GM18505 (cell line): ENCODE results near the gene PAK2.

ENCODE experiments used
- ATAC-seq: cut with Tn5 transposase; IDR thresholded peaks from one replicate; pipeline ENCODE4 v1.9.1; 2021; ENCODE audit not compliant: unreplicated experiment
- POLR2A ChIP-seq: IDR thresholded peaks from 4 replicates; pipeline ENCODE4 v1.6.1; 2011; ENCODE audit warnings: borderline replicate concordance; ENCODE audit not compliant: insufficient read depth, insufficient read length; ENCODE audit errors: extremely low read depth

The PAK2 gene

GRCh38 chr3:196739671-196740480 lies at the start of gene PAK2:
TSS of gene PAK2 (plus strand) at chr3:196739857. CDS start at chr3:196782647, 42,790 bp downstream.
- peak; percentile 89 for ATAC-seq
- peak; percentile 78 for TF ChIP-seq POLR2A

- no peak for ATAC-seq
- TF ChIP-seq POLR2A, result no peak
These were observed 49.6 kb upstream of the PAK2 start for GRCh38 chr3:196689941-196690660.

GRCh38 chr3:196691386-196691785 lies 48.3 kb upstream of the PAK2 start:
- no peak for ATAC-seq
- no peak for TF ChIP-seq POLR2A

- ATAC-seq, result no peak
These were observed 45.4 kb upstream of the PAK2 start for GRCh38 chr3:196694202-196694638.

DNA sequence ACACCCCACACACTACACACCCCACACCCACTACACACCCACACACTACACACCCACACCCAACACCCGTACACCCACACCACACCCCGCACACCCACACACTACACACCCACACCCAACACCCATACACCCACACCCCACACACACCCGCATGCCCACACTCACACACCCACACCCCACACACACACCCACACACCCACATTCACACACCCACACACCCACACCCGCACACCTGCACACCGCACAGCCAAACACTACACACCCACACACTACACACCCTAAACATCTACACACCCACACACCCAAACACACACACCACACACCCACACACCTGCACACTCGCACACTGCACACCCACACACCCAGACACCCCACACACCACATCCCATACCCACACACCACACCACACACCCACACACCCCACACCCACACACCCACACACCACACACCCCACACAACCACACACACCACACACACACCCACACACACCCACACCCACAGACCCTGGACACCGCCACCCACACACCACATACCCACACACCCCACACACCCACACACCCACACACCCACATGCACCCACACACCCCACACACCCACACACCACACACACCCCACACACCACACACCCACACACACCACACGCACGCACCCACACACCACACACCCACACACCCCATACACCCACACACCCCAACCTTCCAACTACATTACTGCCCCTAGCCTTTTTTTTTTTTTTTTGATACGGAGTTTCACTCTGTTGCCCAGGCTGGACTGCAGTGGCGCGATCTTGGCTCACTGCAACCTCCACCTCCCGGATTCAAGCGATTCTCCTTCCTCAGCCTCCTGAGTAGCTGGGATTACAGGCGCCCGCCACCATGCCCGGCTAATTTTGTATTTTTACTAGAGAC lies 44.5 kb upstream of the PAK2 start:
- ATAC-seq, result no peak
- no peak for TF ChIP-seq POLR2A

More at GRCh38 chr3:196694202-196694638, 45.4 kb upstream of the PAK2 start:
- no peak for TF ChIP-seq POLR2A

GRCh38 chr3:196695849-196696226 lies 43.8 kb upstream of the PAK2 start:
- no peak for TF ChIP-seq POLR2A
- no peak for ATAC-seq

GRCh38 chr3:196697270-196697669 lies 42.4 kb upstream of the PAK2 start:
- no peak for ATAC-seq
- TF ChIP-seq POLR2A, result no peak

- TF ChIP-seq POLR2A, result no peak
These were observed 39.9 kb upstream of the PAK2 start for GRCh38 chr3:196699749-196700148.

DNA sequence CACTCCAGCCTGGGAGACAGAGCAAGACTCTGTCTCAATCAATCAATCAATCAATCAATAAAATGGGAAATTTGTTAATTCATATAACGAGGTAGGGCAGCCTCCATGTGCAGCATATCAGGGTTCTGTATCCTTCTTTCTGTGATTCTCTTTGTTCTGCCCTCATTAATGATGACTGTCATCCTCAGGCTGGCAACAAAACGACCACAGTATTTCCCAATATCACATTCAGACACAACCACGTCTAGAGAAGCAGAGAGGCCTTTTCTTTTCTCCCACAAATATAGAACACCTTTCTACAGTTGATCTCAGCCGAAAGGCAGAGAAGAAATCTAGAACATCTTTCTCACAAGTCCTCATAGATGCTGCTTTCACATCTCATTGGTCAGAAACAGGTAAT lies 38.9 kb upstream of the PAK2 start:
- no peak for ATAC-seq
- no peak for TF ChIP-seq POLR2A

More at GRCh38 chr3:196699749-196700148, 39.9 kb upstream of the PAK2 start:
- ATAC-seq, result no peak

GRCh38 chr3:196706327-196706726 lies 33.3 kb upstream of the PAK2 start:
- no peak for ATAC-seq
- TF ChIP-seq POLR2A, result no peak

DNA sequence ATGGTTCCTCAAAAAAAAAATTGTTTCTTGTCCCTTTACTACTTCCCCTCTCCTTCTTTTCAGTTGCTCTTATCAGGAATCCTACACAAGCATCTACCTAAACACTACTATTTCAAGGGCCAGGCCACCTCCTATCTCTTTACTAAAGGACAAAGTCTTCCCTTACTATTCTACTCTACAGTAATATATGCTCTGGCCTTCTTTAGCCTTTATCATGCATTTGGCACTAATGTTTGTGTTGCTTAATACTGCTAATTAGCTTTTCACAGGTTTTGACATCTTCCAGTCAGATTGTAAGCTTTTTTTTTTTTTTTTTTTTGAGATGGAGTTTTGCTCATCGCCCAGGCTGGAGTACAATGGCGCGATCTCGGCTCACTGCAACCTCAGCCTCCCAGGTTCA lies 32.9 kb upstream of the PAK2 start:
- ATAC-seq, result no peak
- TF ChIP-seq POLR2A, result no peak

DNA sequence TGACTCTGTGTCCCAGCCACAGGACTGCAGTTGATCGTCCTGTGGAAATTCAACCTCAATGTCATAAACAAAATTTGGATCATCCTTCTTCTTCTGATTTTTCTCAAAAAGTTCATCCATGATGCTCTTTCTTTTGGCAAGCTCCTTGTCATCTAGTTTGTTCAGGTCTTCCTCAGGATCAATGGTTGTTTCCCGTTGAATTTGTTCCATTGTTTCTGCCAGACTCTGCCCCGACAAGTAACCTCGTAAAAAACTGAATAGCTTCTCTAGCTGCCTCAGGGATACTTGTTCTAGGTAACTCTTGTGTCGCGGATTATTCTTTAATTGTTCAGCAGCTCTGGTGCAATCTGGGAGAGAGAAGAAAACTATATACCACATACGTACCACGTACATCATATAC lies 32.1 kb upstream of the PAK2 start:
- TF ChIP-seq POLR2A, result no peak
- no peak for ATAC-seq

DNA sequence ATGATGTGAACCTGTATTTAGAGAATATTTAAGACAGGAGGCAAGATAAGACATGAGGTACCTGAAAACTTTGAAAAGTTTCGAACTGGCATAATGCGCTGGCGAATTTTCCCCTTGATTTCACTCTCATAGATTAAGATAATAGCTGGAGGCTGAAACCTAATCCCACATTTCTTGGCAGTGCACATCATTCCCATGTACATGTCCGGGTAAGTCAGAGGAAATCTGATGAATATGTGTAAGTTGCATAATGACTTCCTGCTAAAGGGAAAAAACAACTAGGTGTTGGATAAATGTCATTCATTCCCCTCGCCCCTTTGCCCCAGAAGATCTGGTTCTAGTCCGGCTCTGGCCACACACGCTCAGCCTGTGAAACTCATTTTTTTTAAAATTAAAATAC lies 31.2 kb upstream of the PAK2 start:
- no peak for TF ChIP-seq POLR2A
- no peak for ATAC-seq
